ENCODE results near the gene GPC5.

The GPC5 gene

GRCh38 chr13:91904597-91904996, 506.2 kb downstream of the GPC5 start:
- no peak for DNase-seq

DNA sequence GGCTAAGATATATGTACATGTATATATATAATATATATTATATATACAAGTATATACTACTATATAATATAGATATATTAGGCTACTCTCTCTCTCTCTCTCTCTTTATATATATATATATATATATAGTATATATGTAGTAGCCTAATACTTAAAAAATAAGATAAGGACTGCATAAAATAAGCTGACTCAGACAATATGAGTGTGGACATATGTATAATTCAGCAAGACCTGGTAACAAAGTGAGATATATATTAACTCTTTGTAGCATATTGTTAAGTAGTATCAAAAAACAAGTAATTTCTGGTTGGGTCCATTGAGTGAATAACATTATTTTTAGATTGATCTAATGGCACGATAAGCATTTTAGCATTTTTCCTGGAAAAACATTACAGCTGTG, 509.0 kb downstream of the GPC5 start:
- no peak for DNase-seq

- no peak for DNase-seq
Measured at GRCh38 chr13:91909617-91910016, 511.2 kb downstream of the GPC5 start.

- no peak for DNase-seq
Measured at GRCh38 chr13:91922969-91923592, 524.7 kb downstream of the GPC5 start.

DNA sequence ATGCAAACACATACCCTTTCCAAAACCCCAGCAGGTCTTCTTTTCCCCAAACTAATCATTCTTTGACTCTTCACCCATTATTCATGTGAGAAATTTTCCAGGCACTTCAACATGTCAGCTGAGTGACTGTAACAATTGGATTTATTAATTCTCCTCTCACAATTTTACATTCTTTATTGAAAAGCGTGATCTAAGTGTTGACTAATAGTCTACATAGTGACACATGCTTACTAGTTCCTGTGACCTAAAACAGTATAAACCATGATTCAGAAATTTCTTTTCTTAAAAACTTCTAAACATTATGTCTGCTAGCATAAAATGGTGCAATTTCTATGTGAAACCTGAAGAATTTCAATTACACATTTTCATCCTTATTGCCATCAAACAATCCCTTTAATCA, 532.3 kb downstream of the GPC5 start:
- no peak for DNase-seq

GRCh38 chr13:91934354-91934753, 535.9 kb downstream of the GPC5 start:
- DNase-seq, result no peak

- DNase-seq, result no peak
Measured at GRCh38 chr13:91946498-91947070, 548.2 kb downstream of the GPC5 start.

GRCh38 chr13:91948736-91949135, 550.3 kb downstream of the GPC5 start:
- no peak for DNase-seq

- DNase-seq, result no peak
Measured at GRCh38 chr13:91950803-91951202, 552.4 kb downstream of the GPC5 start.

- no peak for DNase-seq
Measured at GRCh38 chr13:91955546-91956355, 557.3 kb downstream of the GPC5 start.

DNA sequence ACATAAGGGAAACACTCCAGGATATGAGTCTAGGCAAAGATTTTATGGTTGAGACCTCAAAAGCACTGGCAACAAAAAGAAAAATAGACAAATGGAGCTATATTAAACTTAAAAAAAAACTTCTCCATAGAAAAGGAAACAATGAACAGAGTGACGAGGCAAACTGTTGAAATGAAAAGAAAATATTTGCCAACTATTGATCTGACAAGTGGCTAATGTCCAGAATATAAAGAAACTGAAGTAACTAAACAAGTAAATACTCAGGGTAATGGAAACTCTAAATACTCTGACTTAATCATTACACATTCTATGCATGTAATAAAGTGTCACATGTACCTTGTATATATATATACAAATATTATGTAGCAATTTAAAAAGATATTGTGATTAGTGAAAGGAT, 562.5 kb downstream of the GPC5 start:
- no peak for DNase-seq

GRCh38 chr13:91962946-91963345, 564.5 kb downstream of the GPC5 start:
- DNase-seq, result no peak

DNA sequence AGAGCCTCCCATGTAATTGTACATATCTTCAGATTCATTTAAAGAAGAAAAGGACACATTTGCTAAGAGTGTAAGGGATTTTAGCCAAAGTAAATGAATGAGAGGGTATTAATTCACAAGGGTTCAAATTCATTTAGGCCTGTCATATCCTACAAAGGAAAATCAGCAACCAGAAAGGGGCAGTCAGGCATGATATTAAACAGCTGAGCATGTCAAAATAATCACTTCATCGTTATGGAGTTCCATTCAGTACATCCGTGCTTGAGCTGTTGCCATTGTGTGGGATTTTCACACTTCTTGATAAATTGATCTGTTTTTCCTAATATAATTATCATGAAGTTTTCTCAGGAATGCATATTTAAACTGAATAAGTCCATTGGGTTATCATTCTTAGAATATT, 567.1 kb downstream of the GPC5 start:
- DNase-seq, result no peak

- no peak for DNase-seq
Measured at GRCh38 chr13:91978571-91978970, 580.1 kb downstream of the GPC5 start.

DNA sequence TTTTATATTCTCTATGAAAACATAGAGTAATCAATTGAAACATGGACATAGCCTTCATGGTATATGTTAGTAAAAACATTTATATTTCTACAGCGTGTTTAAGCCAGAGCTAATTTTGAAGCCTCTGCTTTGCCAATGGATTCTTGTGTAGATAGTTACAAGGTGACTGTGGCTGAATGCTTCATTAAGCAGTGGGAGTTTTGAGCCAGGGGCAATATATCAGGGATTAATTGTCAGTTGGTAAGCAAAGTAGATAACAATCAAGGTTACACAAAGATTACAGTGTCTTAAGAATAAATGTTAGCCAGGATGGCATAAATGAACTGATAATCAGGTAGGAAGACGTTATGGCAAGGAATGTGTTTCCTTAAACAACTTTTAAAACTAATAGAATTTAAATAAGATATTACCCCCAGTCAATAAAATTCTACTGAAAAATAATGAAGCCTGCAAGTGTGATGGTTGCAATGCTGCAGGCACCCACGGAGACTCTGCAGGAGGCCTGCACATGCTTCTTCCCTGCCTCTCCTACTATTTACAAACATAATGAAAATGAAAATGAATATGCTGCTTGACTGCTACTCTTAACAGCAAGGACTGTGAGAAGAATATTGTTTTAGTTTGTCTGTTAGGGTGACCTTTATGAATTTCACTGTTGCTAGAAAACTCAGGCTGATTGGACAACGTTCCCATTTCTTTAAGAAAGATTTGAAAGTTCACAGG, 588.5 kb downstream of the GPC5 start:
- DNase-seq, result no peak

DNA sequence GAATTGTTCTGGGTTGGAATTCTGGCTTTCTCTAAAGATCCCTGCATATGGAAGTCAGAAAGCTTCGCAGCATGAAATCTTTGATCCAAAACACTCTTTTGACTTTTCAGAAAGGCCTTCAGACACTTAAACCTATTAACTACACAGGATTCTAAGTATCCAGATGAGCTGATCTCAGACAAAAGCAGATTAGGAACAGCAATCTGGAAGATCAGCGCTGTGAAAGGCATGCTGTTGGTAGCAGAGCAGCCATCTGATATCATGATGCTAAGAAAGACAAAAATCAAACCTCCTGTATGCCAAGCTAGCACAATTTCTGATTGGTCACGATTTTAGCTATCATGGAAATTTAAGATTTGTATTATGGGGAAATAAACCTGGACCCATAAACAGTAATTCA, 589.9 kb downstream of the GPC5 start:
- DNase-seq, result no peak

DNA sequence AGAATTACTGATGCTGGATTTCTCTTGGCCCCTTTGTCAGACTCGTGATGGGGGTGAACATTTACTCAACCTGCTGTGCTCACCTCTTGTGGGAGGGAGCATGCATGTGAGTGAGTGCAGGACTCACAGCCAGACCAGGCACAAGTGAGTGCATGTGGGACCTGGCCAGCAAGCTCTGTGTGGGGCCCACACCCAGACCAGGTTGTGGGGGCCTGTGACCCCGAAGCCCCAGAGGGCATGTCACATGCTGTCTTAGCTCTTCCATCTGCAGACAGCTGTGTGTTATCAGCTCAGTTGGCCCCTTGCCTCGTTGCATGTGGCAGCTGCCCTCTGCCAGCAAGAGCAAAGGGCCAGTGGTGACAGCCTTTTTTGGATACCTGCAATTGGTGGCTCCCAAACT, 614.4 kb downstream of the GPC5 start:
- DNase-seq, result no peak

DNA sequence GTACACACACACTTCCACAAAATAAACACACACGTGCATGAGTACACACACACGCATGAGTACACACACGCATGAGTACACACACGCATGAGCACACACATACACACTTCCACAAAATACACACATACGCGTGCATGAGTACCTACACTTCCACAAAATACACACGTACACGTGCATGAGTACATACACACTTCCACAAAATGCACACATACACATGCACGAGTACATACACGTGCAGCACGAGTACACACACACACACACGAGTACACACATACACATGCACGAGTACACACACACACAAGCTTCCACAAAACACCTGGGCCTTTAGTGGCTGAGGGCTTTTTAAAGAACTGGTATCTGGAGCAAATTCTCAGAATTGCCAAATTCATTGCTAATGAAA, 619.3 kb downstream of the GPC5 start:
- no peak for DNase-seq

- DNase-seq, result no peak
Measured at GRCh38 chr13:92028695-92029094, 630.3 kb downstream of the GPC5 start.

- no peak for DNase-seq
Measured at GRCh38 chr13:92029641-92030040, 631.2 kb downstream of the GPC5 start.

- DNase-seq, result no peak
Measured at GRCh38 chr13:92038905-92039304, 640.5 kb downstream of the GPC5 start.

- DNase-seq, result no peak
Measured at GRCh38 chr13:92042522-92042921, 644.1 kb downstream of the GPC5 start.

DNA sequence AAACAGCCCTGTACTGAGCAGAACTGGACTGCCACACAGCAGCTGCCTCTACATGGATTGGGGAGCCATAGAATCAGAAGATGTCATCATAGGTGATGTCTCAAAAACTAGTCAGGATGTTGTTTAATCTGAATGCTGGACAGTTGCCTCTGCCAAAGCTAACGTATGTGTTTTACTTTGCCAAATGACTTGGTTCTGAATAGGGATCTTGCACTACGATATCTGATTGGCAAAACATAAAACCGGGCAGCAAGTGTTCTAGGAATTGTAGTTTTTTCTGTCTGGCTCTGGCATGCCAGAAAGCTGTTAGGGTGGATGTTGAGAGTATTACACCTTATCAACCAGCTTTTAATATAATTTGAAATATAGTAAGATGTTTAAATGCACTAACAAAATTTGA, 645.9 kb downstream of the GPC5 start:
- no peak for DNase-seq

GRCh38 chr13:92054389-92054788, 656.0 kb downstream of the GPC5 start:
- DNase-seq, result no peak
